ENCODE data around the gene NCS1. TPM values are rescaled to one million over a fixed set of nuclear protein-coding genes. Genes with fewer than 3 reads are reported as not detected.

NCS1 gene
- total and polyA plus RNA-seq, 2 of the 8 experiments (the other 6 are each of a cell fraction or from before 2014, with no cell fraction given), result 34.7 to 47.6 TPM

- TF ChIP-seq, protein P1, sequence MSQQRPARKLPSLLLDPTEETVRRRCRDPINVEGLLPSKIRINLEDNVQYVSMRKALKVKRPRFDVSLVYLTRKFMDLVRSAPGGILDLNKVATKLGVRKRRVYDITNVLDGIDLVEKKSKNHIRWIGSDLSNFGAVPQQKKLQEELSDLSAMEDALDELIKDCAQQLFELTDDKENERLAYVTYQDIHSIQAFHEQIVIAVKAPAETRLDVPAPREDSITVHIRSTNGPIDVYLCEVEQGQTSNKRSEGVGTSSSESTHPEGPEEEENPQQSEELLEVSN (IDR thresholded peaks at IDR 0.05), result no peak
- TF ChIP-seq KDM1A (IDR thresholded peaks at IDR 0.05; ENCODE audit: borderline replicate concordance, low read length), result no peak
Measured at GRCh38 chr9:130219661-130220096, 47.5 kb downstream of the NCS1 start (continued).

Data from H1 (cell line).